NOMO-1 (cell line): ENCODE measurements around the gene PRKG1.

ENCODE experiments used
- DNase-seq, 2 experiments: peaks; one replicate each; lab custom pipeline; 2025; ENCODE audit not compliant: unreplicated experiment in 2 of 2; lab: John Stamatoyannopoulos, UW

Gene PRKG1

DNA sequence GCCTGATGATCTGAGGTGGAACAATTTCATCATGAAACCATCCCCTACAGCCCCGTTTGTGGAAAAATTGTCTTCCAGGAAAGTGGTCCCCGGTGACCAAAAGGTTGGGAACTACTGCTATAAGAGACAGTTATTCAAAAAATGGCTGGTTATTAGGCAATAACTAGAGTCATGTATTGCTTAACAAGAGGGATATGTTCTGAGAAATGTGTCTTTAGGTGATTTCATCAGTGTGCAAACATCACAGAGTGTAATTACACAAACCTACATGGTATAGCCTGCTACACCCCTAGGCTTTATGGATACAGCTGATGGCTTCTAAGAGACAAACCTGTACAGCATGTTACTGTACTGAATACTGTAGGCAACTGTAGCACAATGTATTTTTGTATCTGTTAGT is 696.4 kb downstream of the PRKG1 start:
- no peak for DNase-seq

DNA sequence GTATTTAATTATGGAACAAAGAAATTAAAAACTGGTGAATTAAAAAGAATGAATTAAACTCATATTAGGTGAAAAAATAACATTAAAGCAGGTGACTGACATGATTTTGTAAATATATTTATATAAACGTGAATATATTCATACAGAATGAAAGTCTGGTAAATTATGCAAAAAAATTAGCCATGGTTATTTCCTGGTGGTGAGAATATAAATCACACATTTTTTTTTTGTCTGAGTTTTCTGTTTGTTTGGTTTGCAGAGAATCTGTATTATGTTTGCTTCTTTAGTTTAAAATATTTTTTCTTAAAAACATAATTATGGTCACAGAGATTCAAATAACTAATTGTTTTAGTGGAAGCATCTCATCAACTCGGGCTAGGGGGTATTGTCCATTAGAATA is 698.1 kb downstream of the PRKG1 start:
- no peak for DNase-seq

DNA sequence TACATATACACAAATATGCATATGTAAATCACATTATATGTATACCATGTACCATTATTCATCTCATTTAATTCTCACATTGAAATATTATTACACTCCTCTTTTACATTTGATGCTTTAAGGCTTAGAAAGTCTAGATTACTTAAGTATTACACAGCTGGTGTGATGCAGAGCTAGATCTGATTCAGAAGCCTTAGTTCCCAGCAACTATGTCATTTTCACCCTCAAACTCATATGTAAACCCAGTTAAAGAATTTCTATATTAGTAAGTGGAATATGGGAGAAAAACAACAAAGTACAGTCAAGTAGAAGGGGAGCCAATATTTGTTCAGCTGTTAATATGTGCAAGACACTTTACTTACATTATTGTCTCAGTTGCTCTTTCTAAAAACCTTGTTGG is 699.4 kb downstream of the PRKG1 start:
- DNase-seq: no peak

GRCh38 chr10:51783941-51784340 is 709.7 kb downstream of the PRKG1 start:
- no peak for DNase-seq

GRCh38 chr10:51786016-51786683 is 711.9 kb downstream of the PRKG1 start:
- no peak for DNase-seq

GRCh38 chr10:51786684-51787035 is 712.4 kb downstream of the PRKG1 start:
- no peak for DNase-seq

DNA sequence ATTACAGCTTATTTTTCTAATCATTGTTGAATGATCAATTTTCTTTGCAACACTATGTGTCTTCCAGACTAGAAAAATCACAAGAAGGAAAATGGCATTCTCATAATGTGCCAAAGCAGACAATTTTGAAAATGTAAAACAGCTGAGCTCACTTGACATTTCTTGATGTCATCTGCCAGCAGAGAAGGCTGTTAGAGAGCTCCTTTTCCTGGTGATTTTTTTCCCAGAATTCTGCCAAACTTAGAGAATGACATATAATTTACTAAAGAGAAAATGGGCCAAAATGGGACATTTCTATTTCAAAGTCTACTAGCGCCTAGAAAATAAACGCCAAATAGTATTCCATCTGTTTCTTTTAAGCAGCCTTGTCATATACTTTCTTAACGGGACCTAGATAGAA is 714.0 kb downstream of the PRKG1 start:
- DNase-seq: no peak

DNA sequence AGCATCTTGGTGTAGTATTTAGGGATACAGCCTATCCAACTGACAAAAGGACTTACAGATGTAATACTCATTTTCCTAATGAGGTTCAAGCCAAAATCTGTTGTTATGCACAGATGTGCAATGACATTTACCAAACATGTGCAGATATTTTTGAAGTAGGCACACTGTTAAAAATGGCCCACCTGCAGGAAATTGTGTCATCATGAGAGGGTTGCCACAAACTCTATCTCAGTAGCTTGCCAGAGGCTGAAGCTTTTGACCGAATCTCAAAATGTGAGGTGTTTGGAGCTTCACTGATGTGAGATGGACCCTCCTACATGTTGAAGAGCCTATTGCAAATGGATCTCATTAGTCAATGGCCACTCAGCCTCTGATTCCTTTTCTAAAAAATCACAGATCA is 714.8 kb downstream of the PRKG1 start:
- DNase-seq: no peak

DNA sequence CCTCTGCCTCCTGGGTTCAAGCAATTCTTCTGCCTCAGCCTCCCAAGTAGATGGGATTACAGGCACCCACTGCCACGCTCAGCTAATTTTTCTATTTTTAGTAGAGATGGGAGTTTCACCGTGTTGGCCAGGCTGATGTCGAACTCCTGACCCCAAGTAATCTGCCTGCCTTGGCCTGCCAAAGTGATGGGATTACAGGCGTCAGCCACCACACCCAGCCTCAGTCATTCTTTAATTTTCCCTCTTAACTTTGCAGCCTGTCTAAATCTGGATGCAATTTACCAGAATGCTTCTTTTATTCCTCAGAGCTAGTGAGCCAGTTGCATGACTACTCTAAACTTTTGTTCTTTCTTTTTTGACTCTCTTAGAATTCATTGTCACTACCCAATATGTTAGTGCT is 715.6 kb downstream of the PRKG1 start:
- no peak for DNase-seq

DNA sequence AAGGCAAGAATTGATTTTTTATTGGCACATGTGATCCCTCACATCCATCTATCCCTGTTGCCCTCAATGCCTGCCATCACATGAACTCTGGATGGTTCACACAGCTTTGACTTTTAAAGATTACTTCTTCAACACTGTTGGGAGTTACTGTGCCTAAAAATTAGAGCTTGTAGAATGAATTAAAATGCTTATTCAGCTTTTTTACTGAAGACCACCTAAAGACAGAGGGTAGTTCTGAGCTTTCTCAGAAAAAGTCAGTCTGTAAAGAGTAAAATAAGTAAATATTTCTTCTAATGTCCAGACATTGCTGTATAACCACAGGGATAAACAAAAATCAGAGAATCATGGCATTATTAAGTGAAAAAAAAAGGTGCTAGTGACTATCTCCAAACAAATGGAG is 718.4 kb downstream of the PRKG1 start:
- no peak for DNase-seq

DNA sequence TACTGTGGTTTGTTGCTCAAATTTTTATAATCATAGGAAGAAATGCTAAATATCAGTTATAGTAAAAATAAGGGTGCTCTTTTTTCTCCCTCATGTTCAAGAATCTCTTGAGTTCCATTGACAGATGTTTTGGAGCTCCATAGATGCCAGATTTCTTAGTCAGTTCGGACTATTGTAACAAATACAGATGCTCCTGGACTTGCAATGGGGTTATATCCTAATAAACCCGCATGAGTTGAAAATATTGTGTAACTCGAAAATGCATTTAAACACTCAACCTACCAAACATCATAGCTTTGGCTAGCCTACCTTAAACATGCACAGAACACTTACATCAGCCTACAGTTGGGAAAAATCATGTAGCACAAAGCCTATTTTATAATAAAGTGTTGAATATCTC is 725.8 kb downstream of the PRKG1 start:
- DNase-seq: no peak

GRCh38 chr10:51800725-51801424 is 726.6 kb downstream of the PRKG1 start:
- DNase-seq: no peak

DNA sequence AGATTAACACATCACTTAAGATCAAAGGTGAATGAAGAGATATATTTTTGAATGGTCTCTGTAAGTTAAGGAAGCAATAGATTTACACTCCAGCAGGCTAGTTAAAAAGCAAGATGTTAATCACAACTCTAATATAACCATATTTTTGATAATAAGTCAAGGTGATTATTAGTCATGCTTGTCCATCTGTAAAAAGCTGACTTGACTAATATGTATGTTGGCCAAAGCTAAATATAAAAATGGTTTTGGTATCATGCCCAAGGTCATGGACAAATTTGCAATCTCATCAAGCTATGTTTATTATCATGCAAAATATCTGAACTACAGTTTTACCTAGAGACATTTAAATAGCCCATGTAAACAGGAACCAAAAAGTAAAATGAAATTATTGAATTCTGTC is 727.7 kb downstream of the PRKG1 start:
- DNase-seq: no peak

DNA sequence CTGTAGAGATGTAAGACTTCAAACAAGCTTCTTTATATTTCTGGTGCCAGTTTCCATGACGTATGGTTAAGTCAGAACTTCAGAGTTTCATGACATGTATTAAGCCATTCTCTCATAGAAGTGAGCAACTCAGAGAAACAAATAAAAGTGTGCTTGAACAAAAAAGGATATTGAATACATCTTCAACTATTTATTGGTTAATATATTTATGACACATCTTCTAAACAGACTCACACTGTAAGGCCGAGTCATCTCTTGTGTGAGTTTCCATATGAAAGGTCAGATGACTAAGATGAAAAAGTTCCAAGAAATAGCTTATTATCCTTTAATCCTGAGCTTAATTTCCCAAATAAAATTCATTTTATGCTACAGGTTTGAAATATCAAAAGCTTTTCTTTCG is 730.6 kb downstream of the PRKG1 start:
- no peak for DNase-seq

GRCh38 chr10:51806079-51806835 is 732.0 kb downstream of the PRKG1 start:
- no peak for DNase-seq

DNA sequence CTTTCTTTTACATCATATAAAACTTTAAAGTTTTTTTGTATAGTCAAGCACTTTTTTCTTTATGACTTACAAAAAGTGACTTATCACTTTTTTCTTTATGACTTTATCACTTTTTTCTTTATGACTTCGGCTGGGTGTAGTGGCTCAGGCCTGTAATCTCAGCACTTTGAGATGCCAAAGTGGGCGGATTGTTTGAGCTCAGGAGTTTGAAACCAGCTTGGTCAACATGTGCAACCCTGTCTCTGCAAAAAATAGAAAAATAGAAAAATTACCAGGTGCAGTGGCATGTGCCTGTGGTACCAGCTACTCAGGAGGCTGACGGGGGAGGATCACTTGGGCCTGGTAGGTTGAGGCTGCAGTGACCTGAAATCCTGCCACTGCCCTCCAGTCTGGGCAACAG is 733.9 kb downstream of the PRKG1 start:
- no peak for DNase-seq

DNA sequence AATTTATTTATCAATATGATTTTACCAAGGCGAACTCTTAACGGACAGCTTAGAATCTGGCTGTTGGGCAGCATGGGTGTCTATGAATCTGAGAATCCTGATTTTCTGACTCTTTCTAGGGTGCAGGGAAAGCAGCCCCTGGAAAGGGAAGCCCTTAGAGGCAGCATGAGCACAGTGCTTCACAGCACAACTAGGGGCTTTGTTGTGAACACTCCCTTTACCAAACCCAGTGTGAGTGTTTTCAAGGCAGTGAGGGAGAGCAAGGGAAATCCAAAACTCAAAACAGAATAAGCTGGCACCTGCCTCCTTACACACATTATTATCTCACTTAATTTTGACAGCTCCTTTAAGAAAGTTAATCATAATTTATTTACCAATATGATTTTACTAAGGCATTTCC is 741.4 kb downstream of the PRKG1 start:
- no peak for DNase-seq

DNA sequence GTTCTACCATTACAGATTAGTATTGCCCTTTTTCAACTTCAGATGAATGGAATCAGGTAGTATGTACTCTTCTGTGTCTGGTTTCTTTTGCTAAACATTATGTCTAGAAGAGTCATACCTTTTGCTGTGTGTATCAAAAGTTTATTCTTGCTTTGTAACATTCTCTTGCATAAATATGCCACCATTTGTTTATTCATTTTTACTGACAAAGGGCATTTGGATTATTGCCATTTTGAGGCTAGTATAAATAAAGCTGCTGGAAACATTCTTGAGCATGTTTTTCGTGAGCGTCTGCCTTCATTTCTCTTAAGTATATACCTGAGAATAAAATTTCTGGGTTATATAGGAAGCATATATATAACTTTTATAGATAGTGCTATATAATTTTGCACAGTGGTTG is 746.8 kb downstream of the PRKG1 start:
- DNase-seq: no peak

GRCh38 chr10:51821745-51822144 is 747.5 kb downstream of the PRKG1 start:
- DNase-seq: no peak

- no peak for DNase-seq
These were observed 758.5 kb downstream of the PRKG1 start for GRCh38 chr10:51832652-51833383.

- no peak for DNase-seq
These were observed 760.3 kb downstream of the PRKG1 start for GRCh38 chr10:51834548-51834947.
